ENCODE measurements around the gene KLHL15. TPM values are rescaled to one million over a fixed set of nuclear protein-coding genes. Genes with fewer than 3 reads are reported as not detected.

Gene KLHL15
- total RNA-seq, result 9.7 and 12.2 TPM in 2 replicates

DNA sequence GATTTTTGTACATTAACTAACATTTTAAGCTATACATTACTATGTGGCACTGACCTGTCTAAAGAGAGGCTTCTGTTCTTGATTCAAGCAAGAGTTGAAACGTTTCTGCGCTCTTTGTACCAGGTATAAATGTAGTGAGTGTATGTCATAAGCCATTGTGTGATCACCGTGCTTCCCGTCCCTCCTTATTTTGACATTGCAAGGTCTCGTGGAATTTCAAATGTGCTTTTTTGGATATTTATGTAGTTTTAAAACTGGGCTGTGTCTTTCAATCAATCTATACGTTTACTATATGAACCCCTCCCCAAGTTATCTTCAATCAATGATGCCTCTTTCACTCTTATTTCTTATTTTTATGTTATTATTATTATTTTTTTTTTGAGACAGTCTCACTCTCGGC, at the start of gene KLHL15:
Gene KLHL15, minus strand, starts transcription at position 101 of the 400 bp plus-strand sequence. CDS start 20,493 bp downstream, outside the sequence.

GRCh38 chrX:24054182-24055042, 27.4 kb upstream of the KLHL15 start, which contains the start of gene EIF2S3:
Gene EIF2S3, plus strand, starts transcription at chrX:24054956. Its CDS starts 13 bp downstream, at chrX:24054969.

Other genes with a start within 250 kb of the KLHL15 start
- gene SAT1, start 244.0 kb downstream of the KLHL15 start, total RNA-seq, result 66.7 and 77.5 TPM in 2 replicates
- gene APOO, start 119.2 kb downstream of the KLHL15 start, total RNA-seq, result 6.6 and 7.1 TPM in 2 replicates
- not detected in 2 replicates for gene CXorf58, start 119.2 kb downstream of the KLHL15 start, total RNA-seq
- gene EIF2S3, start 27.8 kb upstream of the KLHL15 start, total RNA-seq, result 249 and 300 TPM in 2 replicates
- gene ZFX, start 122.5 kb upstream of the KLHL15 start, total RNA-seq, result 128 and 137 TPM in 2 replicates

Data from hair follicle dermal papilla cell (primary cell).